GM23248 (cell line): Measurements from ENCODE around the gene OLIG3.

Experiments
- EZH2 ChIP-seq: fragments of 200-600 bp; sonication (generic); IDR thresholded peaks from 2 replicates; pipeline ENCODE4 v1.6.1; 2018; ENCODE audit warnings: antibody characterized with exemption, mild to moderate bottlenecking; ENCODE audit not compliant: insufficient read depth, poor library complexity, severe bottlenecking
- EZH2phosphoT487 ChIP-seq: fragments of 200-600 bp; sonication (generic); IDR thresholded peaks from 2 replicates; pipeline ENCODE4 v1.6.1; 2018; ENCODE audit warnings: antibody characterized with exemption, moderate library complexity, mild to moderate bottlenecking, low read depth; ENCODE audit not compliant: insufficient read depth

GRCh38 chr6:137473598-137473997, 20.6 kb downstream of the OLIG3 start:
- TF ChIP-seq EZH2 (no peak), EZH2phosphoT487 (no peak)
